Esophagus (tissue), 2 donors: ENCODE measurements around the gene PAPOLA. TPM values are rescaled to one million over a fixed set of nuclear protein-coding genes. Genes with fewer than 3 reads are reported as not detected.

Experiments
- H3K27ac ChIP-seq, 2 donors: one replicate each; pipeline ENCODE4 v1.5.1; 2013; ENCODE audit warnings: low read depth in 2 of 2, mild to moderate bottlenecking in 2 of 2, inconsistent platforms in 1 of 2, low read length in 1 of 2, moderate library complexity in 1 of 2
- H3K27me3 ChIP-seq, 2 donors: one replicate each; pipeline ENCODE4 v1.6.1; 2013; ENCODE audit warnings: low read length in 2 of 2, control low read depth in 1 of 2, mild to moderate bottlenecking in 1 of 2; ENCODE audit not compliant: insufficient read depth in 2 of 2, control insufficient read depth in 1 of 2
- H3K36me3 ChIP-seq, 2 donors: one replicate each; pipeline ENCODE4 v1.6.1; 2013; ENCODE audit warnings: low read length in 1 of 2; ENCODE audit not compliant: control insufficient read depth in 2 of 2, insufficient read depth in 2 of 2
- H3K4me1 ChIP-seq, 2 donors: one replicate each; pipeline ENCODE4 v1.6.1; 2013; ENCODE audit warnings: low read length in 1 of 2; ENCODE audit not compliant: control insufficient read depth in 2 of 2, insufficient read depth in 2 of 2
- H3K4me3 ChIP-seq, 2 donors: one replicate each; pipeline ENCODE4 v1.5.1; 2013; ENCODE audit warnings: low read length in 2 of 2, mild to moderate bottlenecking in 2 of 2, low read depth in 1 of 2, moderate library complexity in 1 of 2
- H3K9me3 ChIP-seq, 2 donors: one replicate each; pipeline ENCODE4 v1.6.1; 2013; ENCODE audit warnings: mild to moderate bottlenecking in 2 of 2, low read depth in 1 of 2, low read length in 1 of 2, moderate library complexity in 1 of 2; ENCODE audit not compliant: control insufficient read depth in 2 of 2, insufficient read depth in 1 of 2
- WGBS, 2 donors: extraction: QIAGEN DNeasy Blood & Tissue Kit; methylation state at CpG; one replicate each; pipeline ENCODE4 v1.1.7; 2013; 5-methylcytosine and 5-hydroxymethylcytosine counted together
- polyA plus RNA-seq, 2 donors: library from polyadenylated mRNA; stranded (reverse); fragments of 200-250 nt; gene quantifications; one replicate each; pipeline ENCODE4 v1.2.3, GENCODE V29; 2013
- donor health status: healthy with polysubstance abuse.
- donor health status: Bipolar disorder and iron deficiency.

PAPOLA gene
- polyA plus RNA-seq, 2 donors = 43.5 to 57.5 TPM

- Histone ChIP-seq H3K9me3 (no peaks in the 10 kb centered on the region), H3K27me3 (no peaks in the 10 kb centered on the region), H3K27ac (no peak overlapping the region), H3K36me3 (peaks cover 2% of the 10 kb centered on the region in 2 donors), H3K4me3 (no peak overlapping the region), H3K4me1 (no peaks in the 10 kb centered on the region)
- WGBS, 2 donors = 52 to 75% methylated on average over 3 of the region's 3 CpGs
Observed at GRCh38 chr14:96538097-96538989, 36.2 kb downstream of the PAPOLA start.

- no peaks in the 10 kb centered on the region for H3K27me3 ChIP-seq
- H3K4me1 ChIP-seq = no peaks in the 10 kb centered on the region
- no peak overlapping the region for H3K27ac ChIP-seq
- H3K4me3 ChIP-seq = no peak overlapping the region
- no peaks in the 10 kb centered on the region for H3K9me3 ChIP-seq
- H3K36me3 ChIP-seq = peaks cover 2% of the 10 kb centered on the region in 2 donors
- 65 to 99% methylated on average over 1 of the region's 1 CpG for WGBS, 2 donors
Observed at GRCh38 chr14:96538990-96539317, 36.8 kb downstream of the PAPOLA start.

GRCh38 chr14:96554315-96554910 lies 52.2 kb downstream of the PAPOLA start:
- Histone ChIP-seq H3K27me3 (no peaks in the 10 kb centered on the region), H3K4me1 (no peaks in the 10 kb centered on the region), H3K36me3 (peaks cover 6 to 11% of the 10 kb centered on the region in 2 donors), H3K9me3 (no peaks in the 10 kb centered on the region), H3K27ac (no peak overlapping the region), H3K4me3 (no peak overlapping the region)
- WGBS, 2 donors = 72 to 73% methylated on average over 3 of the region's 3 CpGs

GRCh38 chr14:96559571-96559970 lies 57.4 kb downstream of the PAPOLA start:
- Histone ChIP-seq H3K27me3 (no peaks in the 10 kb centered on the region), H3K9me3 (no peaks in the 10 kb centered on the region), H3K4me3 (no peak overlapping the region), H3K4me1 (no peaks in the 10 kb centered on the region), H3K27ac (no peak overlapping the region), H3K36me3 (peaks cover 0 to 5% of the 10 kb centered on the region in 2 donors)
- 73 to 85% methylated on average over 1 of the region's 1 CpG for WGBS, 2 donors

GRCh38 chr14:96564389-96564788 lies 62.2 kb downstream of the PAPOLA start:
- Histone ChIP-seq H3K4me1 (no peaks in the 10 kb centered on the region), H3K27ac (no peak overlapping the region), H3K9me3 (no peaks in the 10 kb centered on the region), H3K4me3 (no peak overlapping the region), H3K27me3 (no peaks in the 10 kb centered on the region), H3K36me3 (no peaks in the 10 kb centered on the region)
- 84 to 85% methylated on average over 1 of the region's 1 CpG for WGBS, 2 donors

GRCh38 chr14:96565811-96566210 lies 63.6 kb downstream of the PAPOLA start:
- Histone ChIP-seq H3K4me3 (no peak overlapping the region), H3K27ac (no peak overlapping the region), H3K9me3 (no peaks in the 10 kb centered on the region), H3K27me3 (no peaks in the 10 kb centered on the region), H3K4me1 (no peaks in the 10 kb centered on the region), H3K36me3 (no peaks in the 10 kb centered on the region)
- WGBS, 2 donors = 90 to 93% methylated on average over 2 of the region's 2 CpGs

- no peak overlapping the region for H3K27ac ChIP-seq
- 71 to 72% methylated on average over 3 of the region's 3 CpGs for WGBS, 2 donors
- H3K4me3 ChIP-seq = no peak overlapping the region
- no peaks in the 10 kb centered on the region for H3K27me3 ChIP-seq
- H3K4me1 ChIP-seq = no peaks in the 10 kb centered on the region
- H3K36me3 ChIP-seq = no peaks in the 10 kb centered on the region
- H3K9me3 ChIP-seq = no peaks in the 10 kb centered on the region
Observed at GRCh38 chr14:96567289-96567899, 65.2 kb downstream of the PAPOLA start.

- Histone ChIP-seq H3K27ac (no peak overlapping the region), H3K9me3 (no peaks in the 10 kb centered on the region), H3K27me3 (no peaks in the 10 kb centered on the region), H3K4me1 (no peaks in the 10 kb centered on the region), H3K36me3 (no peaks in the 10 kb centered on the region), H3K4me3 (no peak overlapping the region)
Observed at GRCh38 chr14:96568621-96569020, 66.4 kb downstream of the PAPOLA start.

GRCh38 chr14:96571311-96571710 lies 69.1 kb downstream of the PAPOLA start:
- no peak overlapping the region for H3K4me3 ChIP-seq
- H3K4me1 ChIP-seq = peaks cover under 1 to 2% of the 10 kb centered on the region in 2 donors
- H3K36me3 ChIP-seq = no peaks in the 10 kb centered on the region
- H3K27me3 ChIP-seq = no peaks in the 10 kb centered on the region
- H3K27ac ChIP-seq = no peak overlapping the region
- no peaks in the 10 kb centered on the region for H3K9me3 ChIP-seq
- WGBS, 2 donors = 92 to 96% methylated on average over 4 of the region's 4 CpGs
